Measurements from ENCODE around the gene METTL4.
A peak's percentile ranks its signal among the peaks of the same experiment; 100 is the strongest.

Gene METTL4

GRCh38 chr18:2518473-2518872, 52.8 kb downstream of the METTL4 start:
- no peak for DNase-seq (ENCODE audit: low read depth)

GRCh38 chr18:2515908-2516625, 55.2 kb downstream of the METTL4 start:
- DNase-seq (ENCODE audit: low read depth) = peak; percentile 76

- peak; percentile 79 for DNase-seq (ENCODE audit: low read depth)
Observed at GRCh38 chr18:2515171-2515787, 56.0 kb downstream of the METTL4 start.

- DNase-seq (ENCODE audit: low read depth) = no peak
Observed at GRCh38 chr18:2513616-2514015, 57.7 kb downstream of the METTL4 start.

GRCh38 chr18:2512059-2512458, 59.2 kb downstream of the METTL4 start:
- DNase-seq (ENCODE audit: low read depth) = no peak

GRCh38 chr18:2511451-2511850, 59.9 kb downstream of the METTL4 start:
- DNase-seq (ENCODE audit: low read depth) = no peak

GRCh38 chr18:2510416-2510815, 60.9 kb downstream of the METTL4 start:
- no peak for DNase-seq (ENCODE audit: low read depth)

GRCh38 chr18:2508678-2509077, 62.6 kb downstream of the METTL4 start:
- no peak for DNase-seq (ENCODE audit: low read depth)

GRCh38 chr18:2508155-2508554, 63.1 kb downstream of the METTL4 start:
- no peak for DNase-seq (ENCODE audit: low read depth)

GRCh38 chr18:2504642-2505041, 66.7 kb downstream of the METTL4 start:
- no peak for DNase-seq (ENCODE audit: low read depth)

- no peak for DNase-seq (ENCODE audit: low read depth)
Observed at GRCh38 chr18:2502880-2503279, 68.4 kb downstream of the METTL4 start.

GRCh38 chr18:2502394-2502793, 68.9 kb downstream of the METTL4 start:
- no peak for DNase-seq (ENCODE audit: low read depth)

GRCh38 chr18:2497797-2498196, 73.5 kb downstream of the METTL4 start:
- DNase-seq (ENCODE audit: low read depth) = no peak

GRCh38 chr18:2495381-2495780, 75.9 kb downstream of the METTL4 start:
- no peak for DNase-seq (ENCODE audit: low read depth)

GRCh38 chr18:2494921-2495320, 76.4 kb downstream of the METTL4 start:
- no peak for DNase-seq (ENCODE audit: low read depth)
